ENCODE results near the gene IL1RAPL1.

The IL1RAPL1 gene

DNA sequence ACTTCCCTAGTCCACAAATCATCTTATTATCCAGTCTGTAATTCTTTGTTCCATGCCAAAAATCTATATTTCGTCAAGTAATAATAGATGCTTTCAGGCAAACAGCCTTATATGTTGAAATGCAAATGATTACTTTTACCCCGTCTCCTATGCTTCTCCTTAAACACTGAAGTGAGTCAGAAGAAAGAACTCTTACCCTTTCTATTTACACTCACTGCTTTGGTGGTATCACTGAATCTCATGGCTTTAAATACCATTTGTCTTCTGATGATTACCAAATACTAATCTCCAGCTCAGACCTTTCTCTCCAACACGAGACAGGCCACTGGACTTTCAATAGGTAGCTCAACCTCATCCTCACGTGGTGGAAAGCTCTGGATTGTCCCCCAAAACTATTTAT, 558.1 kb downstream of the IL1RAPL1 start:
- TF ChIP-seq, protein P1, sequence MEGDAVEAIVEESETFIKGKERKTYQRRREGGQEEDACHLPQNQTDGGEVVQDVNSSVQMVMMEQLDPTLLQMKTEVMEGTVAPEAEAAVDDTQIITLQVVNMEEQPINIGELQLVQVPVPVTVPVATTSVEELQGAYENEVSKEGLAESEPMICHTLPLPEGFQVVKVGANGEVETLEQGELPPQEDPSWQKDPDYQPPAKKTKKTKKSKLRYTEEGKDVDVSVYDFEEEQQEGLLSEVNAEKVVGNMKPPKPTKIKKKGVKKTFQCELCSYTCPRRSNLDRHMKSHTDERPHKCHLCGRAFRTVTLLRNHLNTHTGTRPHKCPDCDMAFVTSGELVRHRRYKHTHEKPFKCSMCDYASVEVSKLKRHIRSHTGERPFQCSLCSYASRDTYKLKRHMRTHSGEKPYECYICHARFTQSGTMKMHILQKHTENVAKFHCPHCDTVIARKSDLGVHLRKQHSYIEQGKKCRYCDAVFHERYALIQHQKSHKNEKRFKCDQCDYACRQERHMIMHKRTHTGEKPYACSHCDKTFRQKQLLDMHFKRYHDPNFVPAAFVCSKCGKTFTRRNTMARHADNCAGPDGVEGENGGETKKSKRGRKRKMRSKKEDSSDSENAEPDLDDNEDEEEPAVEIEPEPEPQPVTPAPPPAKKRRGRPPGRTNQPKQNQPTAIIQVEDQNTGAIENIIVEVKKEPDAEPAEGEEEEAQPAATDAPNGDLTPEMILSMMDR (IDR thresholded peaks at IDR 0.05), result no peak
- TF ChIP-seq ZFX (IDR thresholded peaks at IDR 0.05; ENCODE audit: borderline replicate concordance), result no peak
- H3K27ac ChIP-seq, result no peak overlapping the region

DNA sequence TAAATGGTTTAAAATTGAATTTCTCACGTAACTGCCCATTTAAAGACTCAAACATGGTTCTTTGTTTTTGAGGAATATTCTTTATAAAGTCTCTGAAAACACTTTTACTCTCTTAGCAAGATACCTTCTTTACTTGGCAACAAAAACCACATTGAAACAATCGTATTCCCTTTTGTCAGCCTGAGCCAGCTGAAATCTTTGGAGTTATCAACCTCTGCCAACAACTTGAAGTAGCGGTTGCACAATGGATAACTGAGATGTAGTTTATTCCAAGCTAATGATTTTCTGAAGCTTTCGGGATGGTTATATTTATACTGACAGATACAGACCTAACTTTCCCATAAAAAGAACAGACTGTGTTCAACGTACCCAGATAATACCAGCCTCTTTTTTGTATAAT, 561.3 kb downstream of the IL1RAPL1 start:
- TF ChIP-seq ZFX (IDR thresholded peaks at IDR 0.05; ENCODE audit: borderline replicate concordance), result no peak
- no peak overlapping the region for H3K27ac ChIP-seq

DNA sequence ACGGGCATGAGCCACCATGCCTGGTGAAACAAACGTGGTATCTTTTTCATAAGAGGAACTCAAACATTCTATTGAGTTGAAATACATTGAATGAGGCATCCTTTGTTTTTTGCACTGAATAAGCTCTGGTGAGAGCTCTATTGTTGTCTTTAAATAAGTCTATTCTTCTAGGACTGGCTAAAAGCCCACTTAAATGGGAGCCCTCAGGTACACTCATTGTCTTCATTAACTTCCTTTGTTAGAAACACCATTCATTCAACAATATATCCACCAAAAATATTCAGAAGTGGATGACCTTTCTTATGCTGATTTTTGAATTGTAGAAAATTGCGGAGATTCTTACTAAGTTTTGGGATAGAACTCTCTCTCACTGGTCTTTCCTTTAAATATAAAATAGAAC, 568.0 kb downstream of the IL1RAPL1 start:
- TF ChIP-seq, protein P1 (IDR thresholded peaks at IDR 0.05), result no peak
- TF ChIP-seq ZFX (IDR thresholded peaks at IDR 0.05; ENCODE audit: borderline replicate concordance), result no peak
- H3K27ac ChIP-seq, result no peak overlapping the region

DNA sequence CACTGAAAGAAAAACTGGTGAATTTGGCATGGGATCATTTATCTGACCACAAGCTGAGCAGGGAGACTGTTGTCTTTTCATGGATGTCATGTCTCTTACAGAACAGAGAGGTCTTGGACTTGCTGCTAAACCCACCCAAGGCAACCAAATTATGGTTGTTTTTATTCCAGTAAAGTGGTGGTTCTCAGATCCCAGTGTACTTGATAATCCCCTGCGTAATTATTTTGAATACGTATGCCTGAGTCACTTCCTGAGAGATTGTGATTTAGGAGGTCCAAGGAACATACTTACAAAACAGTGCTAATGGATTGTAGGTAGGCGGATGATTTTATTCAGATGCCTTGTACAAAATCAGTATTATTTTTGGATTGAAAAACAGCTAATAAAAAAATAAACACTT, 585.6 kb downstream of the IL1RAPL1 start:
- TF ChIP-seq, protein P1 (IDR thresholded peaks at IDR 0.05), result no peak
- no peak for TF ChIP-seq ZFX (IDR thresholded peaks at IDR 0.05; ENCODE audit: borderline replicate concordance)
- no peak overlapping the region for H3K27ac ChIP-seq

DNA sequence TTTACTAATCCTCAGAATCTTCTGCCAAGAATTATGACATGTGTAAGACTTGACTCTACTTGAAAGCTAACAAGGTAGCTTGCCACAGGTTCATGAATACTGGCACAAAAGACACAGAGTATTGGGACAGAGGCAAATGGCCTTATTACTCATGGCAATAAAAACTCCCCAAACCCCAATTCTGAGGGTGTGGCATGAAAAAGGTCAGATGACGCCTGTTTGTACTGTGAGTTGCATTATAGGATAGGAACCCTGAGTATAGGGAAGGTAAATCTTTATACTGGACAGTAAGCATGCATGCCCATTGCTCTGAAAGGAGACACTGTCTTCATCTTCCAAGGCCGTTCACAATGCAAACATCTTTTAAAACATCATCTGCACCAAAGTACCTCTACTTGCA, 600.0 kb downstream of the IL1RAPL1 start:
- TF ChIP-seq ZFX (IDR thresholded peaks at IDR 0.05; ENCODE audit: borderline replicate concordance), result no peak
- TF ChIP-seq, protein P1 (IDR thresholded peaks at IDR 0.05), result no peak
- no peak overlapping the region for H3K27ac ChIP-seq

DNA sequence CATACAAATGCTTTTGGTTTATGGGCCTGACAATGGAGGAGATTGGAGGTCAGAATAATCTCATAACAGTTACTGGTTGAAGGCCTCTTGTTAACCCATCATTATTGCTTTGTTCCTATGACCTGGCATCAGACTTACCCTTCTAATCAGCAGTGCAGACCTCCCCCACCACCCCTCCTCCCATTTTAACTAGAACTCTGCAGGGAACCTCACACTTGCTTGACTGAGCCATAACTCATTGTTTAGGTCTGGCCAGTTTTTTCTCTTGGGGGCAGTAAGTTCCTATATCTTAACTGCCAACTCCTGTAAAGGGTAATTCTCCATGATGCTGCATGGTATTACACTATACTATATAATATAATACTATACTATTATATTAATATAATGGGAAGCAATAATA, 609.3 kb downstream of the IL1RAPL1 start:
- TF ChIP-seq, protein P1 (IDR thresholded peaks at IDR 0.05), result no peak
- TF ChIP-seq ZFX (IDR thresholded peaks at IDR 0.05; ENCODE audit: borderline replicate concordance), result no peak
- H3K27ac ChIP-seq, result no peak overlapping the region

DNA sequence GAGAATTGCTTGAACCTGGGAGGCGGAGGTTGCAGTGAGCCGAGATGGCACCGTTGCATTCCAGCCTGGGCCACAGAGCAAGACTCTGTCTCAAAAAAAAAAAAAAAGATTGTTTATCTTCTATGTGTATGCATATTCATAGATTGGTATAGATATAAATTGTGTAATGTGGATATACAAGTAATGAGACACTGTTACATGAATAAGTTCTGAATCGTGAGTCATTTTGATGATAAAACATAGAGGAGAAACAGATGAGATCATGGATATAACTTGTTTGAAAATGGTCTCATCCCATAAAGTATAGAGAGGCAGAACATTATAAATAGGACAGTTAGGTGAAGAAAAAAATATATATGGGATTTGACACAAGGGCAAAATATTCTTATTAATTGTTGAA, 628.0 kb downstream of the IL1RAPL1 start:
- TF ChIP-seq ZFX (IDR thresholded peaks at IDR 0.05; ENCODE audit: borderline replicate concordance), result no peak
- TF ChIP-seq, protein P1 (IDR thresholded peaks at IDR 0.05), result no peak
- no peak overlapping the region for H3K27ac ChIP-seq

DNA sequence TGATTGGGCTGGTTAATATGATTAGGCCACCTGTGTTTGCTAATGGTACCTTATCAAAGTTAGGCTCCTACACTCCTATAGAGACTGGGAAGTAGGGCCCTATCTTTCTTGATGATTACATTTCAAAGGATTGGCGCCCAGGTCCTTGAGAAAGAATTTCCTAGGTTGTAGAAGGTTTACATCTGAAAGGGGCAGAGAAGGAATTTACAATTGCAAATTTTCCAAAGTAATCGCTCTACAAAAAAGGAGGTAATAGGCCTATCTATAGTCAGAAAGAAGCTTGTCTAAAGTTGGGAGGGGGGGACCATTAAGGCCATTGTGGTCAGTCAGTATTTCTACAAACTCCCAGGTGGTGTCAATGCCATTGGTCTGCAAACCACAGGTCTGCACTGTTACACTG, 638.4 kb downstream of the IL1RAPL1 start:
- TF ChIP-seq, protein P1 (IDR thresholded peaks at IDR 0.05), result no peak
- no peak for TF ChIP-seq ZFX (IDR thresholded peaks at IDR 0.05; ENCODE audit: borderline replicate concordance)
- no peak overlapping the region for H3K27ac ChIP-seq
